Measurements from ENCODE around the gene CRACDL. TPM values are rescaled to one million over a fixed set of nuclear protein-coding genes. Genes with fewer than 3 reads are reported as not detected.

The CRACDL gene
- total and polyA plus RNA-seq, 2 donors (not counting 3 experiments of a cell fraction or from before 2014, with no cell fraction given), result 0.92 to 6.3 TPM

- dilution Hi-C loops (cut with MboI; ENCODE audit: extremely low pct_ligation_motif_present, low sequenced_read_pairs), result no loop called here
- Histone ChIP-seq H3K4me3 (replicated peaks in 1 of 3; ENCODE audit: insufficient read depth in 1 of 3, low read depth in 1 of 3, low read length in 3 of 3) (no peak overlapping the region), H3K9me3 (replicated peaks; ENCODE audit: control insufficient read depth, insufficient read depth, low read length) (no peaks in the 10 kb centered on the region), H3K4me2 (ENCODE audit: insufficient read depth, low read length) (no peak overlapping the region), H4K20me1 (replicated peaks; ENCODE audit: control insufficient read depth, extremely low read depth, insufficient read depth, low read length) (no peaks in the 10 kb centered on the region), H3K79me2 (ENCODE audit: control insufficient read depth, insufficient read depth, low read length) (no peaks in the 10 kb centered on the region), H3K36me3 (ENCODE audit: control insufficient read depth in 2 of 2, extremely low read depth in 1 of 2, insufficient read depth in 2 of 2, low read length in 2 of 2) (no peaks in the 10 kb centered on the region), H3K4me1 (ENCODE audit: control insufficient read depth, extremely low read depth, insufficient read depth, low read length) (peaks cover 13% of the 10 kb centered on the region), H2AFZ (ENCODE audit: low read depth, low read length) (no peak overlapping the region), H3K27me3 (ENCODE audit: control insufficient read depth in 2 of 2, insufficient read depth in 2 of 2, low read length in 2 of 2) (no peaks in the 10 kb centered on the region), H3K9ac (replicated peaks; ENCODE audit: extremely low read depth, insufficient read depth, low read length) (no peak overlapping the region), H3K27ac (ENCODE audit: insufficient read depth, low read depth, low read length) (no peak overlapping the region), H3K9me1 (replicated peaks; ENCODE audit: control insufficient read depth, extremely low read depth, insufficient read depth, low read length) (no peaks in the 10 kb centered on the region)
- BruUV-seq (replicated peaks), result no TSS peak
- intact Hi-C loops (cut with micrococcal nuclease), result no loop called here
- CTCF ChIA-PET, result interaction anchor here (0.9 kb wide), 1 partner anchor 65 kb away, joined by 3 read pairs; the partner anchor contains the start of gene CRACDL
- DNase-seq (ENCODE audit: low read depth, low spot score), result no peak
- FAIRE-seq, result no peak
- TF ChIP-seq MYC (IDR thresholded peaks at IDR 0.05; ENCODE audit: low read depth, low read length), result no peak
- no peak for TF ChIP-seq FOS (IDR thresholded peaks at IDR 0.05; ENCODE audit: borderline replicate concordance, insufficient read depth, low read length)
- no peak for TF ChIP-seq GATA2 (IDR thresholded peaks at IDR 0.05; ENCODE audit: insufficient read depth, insufficient read length, low read depth, low read length)
- TF ChIP-seq MAX (IDR thresholded peaks at IDR 0.05; ENCODE audit: insufficient read depth, insufficient read length), result no peak
- no peak for TF ChIP-seq JUN (IDR thresholded peaks at IDR 0.05; ENCODE audit: borderline replicate concordance, insufficient read depth, insufficient read length, low read depth)
- no peak for TF ChIP-seq POLR2A (IDR thresholded peaks at IDR 0.05; ENCODE audit: low read depth, low read length)
- no peak for TF ChIP-seq POLR2AphosphoS5 (IDR thresholded peaks at IDR 0.05; ENCODE audit: insufficient read depth, low read depth, low read length)
- no peak for TF ChIP-seq CTCF (IDR thresholded peaks at IDR 0.05; ENCODE audit: extremely low read depth in 1 of 2, insufficient read depth in 1 of 2, low read depth in 1 of 2, low read length in 2 of 2)
- no peak for TF ChIP-seq EZH2 (IDR thresholded peaks at IDR 0.05; ENCODE audit: borderline replicate concordance, low read depth, low read length, severe bottlenecking)
- POLR2A ChIA-PET, result no interaction called here
Measured at GRCh38 chr2:98870516-98871158, 65.4 kb downstream of the CRACDL start.
